ENCODE data around the gene SUSD6. TPM values are rescaled to one million over a fixed set of nuclear protein-coding genes. Genes with fewer than 3 reads are reported as not detected.

SUSD6 gene
- total RNA-seq, 3 donors from 2014 or later (not counting 1 experiment from before 2014, with no cell fraction given) = 119 to 144 (median 140) TPM

GRCh38 chr14:69753860-69754259, 142.5 kb downstream of the SUSD6 start:
- Histone ChIP-seq H3K27me3 (ENCODE audit: control insufficient read depth, insufficient read depth, low read length) (no peaks in the 10 kb centered on the region), H3K9me3 (ENCODE audit: control insufficient read depth, insufficient read depth, low read length) (no peaks in the 10 kb centered on the region), H3K4me1 (ENCODE audit: control insufficient read depth, insufficient read depth, low read length) (no peaks in the 10 kb centered on the region), H3K27ac (ENCODE audit: low read length) (no peak overlapping the region), H3K36me3 (ENCODE audit: control insufficient read depth, insufficient read depth, low read length) (no peaks in the 10 kb centered on the region), H3K4me3 (ENCODE audit: low read length) (no peak overlapping the region)
- Mint-ChIP-seq H3K9me3 (no peaks in the 10 kb centered on the region), H3K36me3 (no peaks in the 10 kb centered on the region), H3K27ac (peak overlapping the region in 1 of 2 donors; percentile 41), H3K4me1 (peaks cover 8 to 10% of the 10 kb centered on the region in 2 donors), H3K4me3 (no peak overlapping the region), H3K27me3 (ENCODE audit: low read depth in 2 of 2) (no peaks in the 10 kb centered on the region)
- DNase-seq = no peak
- WGBS (ENCODE audit: insufficient coverage) = 100% methylated on average over 1 of the region's 1 CpG
- no peak for TF ChIP-seq CTCF (IDR thresholded peaks at IDR 0.05)
- intact Hi-C loops (cut with micrococcal nuclease) = no loop called here
- no peak for ATAC-seq

GRCh38 chr14:69754487-69754886, 143.1 kb downstream of the SUSD6 start:
- no peaks in the 10 kb centered on the region for H3K9me3 ChIP-seq (ENCODE audit: control insufficient read depth, insufficient read depth, low read length)
- no peak overlapping the region for H3K4me3 Mint-ChIP-seq
- ATAC-seq (no peak), DNase-seq (no peak)
- H3K27ac ChIP-seq (ENCODE audit: low read length) = no peak overlapping the region
- H3K4me1 Mint-ChIP-seq = peaks cover 8 to 10% of the 10 kb centered on the region in 2 donors
- no peaks in the 10 kb centered on the region for H3K36me3 ChIP-seq (ENCODE audit: control insufficient read depth, insufficient read depth, low read length)
- H3K4me1 ChIP-seq (ENCODE audit: control insufficient read depth, insufficient read depth, low read length) = no peaks in the 10 kb centered on the region
- no peaks in the 10 kb centered on the region for H3K27me3 Mint-ChIP-seq (ENCODE audit: low read depth in 2 of 2)
- no peaks in the 10 kb centered on the region for H3K9me3 Mint-ChIP-seq
- intact Hi-C loops (cut with micrococcal nuclease) = no loop called here
- H3K36me3 Mint-ChIP-seq = no peaks in the 10 kb centered on the region
- no peak for TF ChIP-seq CTCF (IDR thresholded peaks at IDR 0.05)
- WGBS (ENCODE audit: insufficient coverage) = 97% methylated on average over 2 of the region's 2 CpGs
- H3K27me3 ChIP-seq (ENCODE audit: control insufficient read depth, insufficient read depth, low read length) = no peaks in the 10 kb centered on the region
- no peak overlapping the region for H3K4me3 ChIP-seq (ENCODE audit: low read length)
- H3K27ac Mint-ChIP-seq = peak overlapping the region in 1 of 2 donors; percentile 41

GRCh38 chr14:69755296-69755695, 143.9 kb downstream of the SUSD6 start:
- Histone ChIP-seq H3K4me1 (ENCODE audit: control insufficient read depth, insufficient read depth, low read length) (no peaks in the 10 kb centered on the region), H3K4me3 (ENCODE audit: low read length) (no peak overlapping the region), H3K27me3 (ENCODE audit: control insufficient read depth, insufficient read depth, low read length) (no peaks in the 10 kb centered on the region), H3K27ac (ENCODE audit: low read length) (no peak overlapping the region), H3K36me3 (ENCODE audit: control insufficient read depth, insufficient read depth, low read length) (no peaks in the 10 kb centered on the region), H3K9me3 (ENCODE audit: control insufficient read depth, insufficient read depth, low read length) (no peaks in the 10 kb centered on the region)
- Mint-ChIP-seq H3K4me1 (peaks cover 8 to 10% of the 10 kb centered on the region in 2 donors), H3K4me3 (no peak overlapping the region), H3K27me3 (ENCODE audit: low read depth in 2 of 2) (no peaks in the 10 kb centered on the region), H3K27ac (peak overlapping the region in 1 of 2 donors; percentile 43), H3K36me3 (no peaks in the 10 kb centered on the region), H3K9me3 (no peaks in the 10 kb centered on the region)
- no peak for ATAC-seq
- DNase-seq = no peak
- intact Hi-C loops (cut with micrococcal nuclease) = no loop called here
- no peak for TF ChIP-seq CTCF (IDR thresholded peaks at IDR 0.05)

GRCh38 chr14:69755784-69756183, 144.4 kb downstream of the SUSD6 start:
- peaks cover 8 to 10% of the 10 kb centered on the region in 2 donors for H3K4me1 Mint-ChIP-seq

More at GRCh38 chr14:69755784-69756183, 144.4 kb downstream of the SUSD6 start:
- no peaks in the 10 kb centered on the region for H3K27me3 ChIP-seq (ENCODE audit: control insufficient read depth, insufficient read depth, low read length)
- no peaks in the 10 kb centered on the region for H3K36me3 ChIP-seq (ENCODE audit: control insufficient read depth, insufficient read depth, low read length)
- DNase-seq (no peak), ATAC-seq (peak in 2 of 3 donors; percentile 41 to 49)
- intact Hi-C loops (cut with micrococcal nuclease) = no loop called here
- peak overlapping the region in 1 of 2 donors; percentile 43 for H3K27ac Mint-ChIP-seq
- 75% methylated on average over 2 of the region's 2 CpGs for WGBS (ENCODE audit: insufficient coverage)
- H3K27ac ChIP-seq (ENCODE audit: low read length) = no peak overlapping the region
- no peaks in the 10 kb centered on the region for H3K9me3 ChIP-seq (ENCODE audit: control insufficient read depth, insufficient read depth, low read length)
- no peak overlapping the region for H3K4me3 Mint-ChIP-seq
- no peak for TF ChIP-seq CTCF (IDR thresholded peaks at IDR 0.05)
- H3K4me1 ChIP-seq (ENCODE audit: control insufficient read depth, insufficient read depth, low read length) = no peaks in the 10 kb centered on the region
- no peak overlapping the region for H3K4me3 ChIP-seq (ENCODE audit: low read length)
- no peaks in the 10 kb centered on the region for H3K9me3 Mint-ChIP-seq
- H3K27me3 Mint-ChIP-seq (ENCODE audit: low read depth in 2 of 2) = no peaks in the 10 kb centered on the region
- no peaks in the 10 kb centered on the region for H3K36me3 Mint-ChIP-seq
